K562 (cell line): ENCODE results near the gene PPM1N. TPM values are rescaled to one million over a fixed set of nuclear protein-coding genes. Genes with fewer than 3 reads are reported as not detected.

ENCODE experiments used
- ATAC-seq: fragments of 200-7000 bp; cut with Tn5 transposase; 3 replicates; pipeline ENCODE4 v1.9.1; 2020; ENCODE audit warnings: moderate library complexity
- BruUV-seq: library from RNA; stranded (reverse); fragments of 400-500 nt; replicated peaks from 2 replicates; lab custom pipeline; 2021; lab: Mats Ljungman, UMichigan
- CTCF ChIA-PET: fragments of 300-600 bp; formaldehyde crosslinking; extraction: SDS; loops from one replicate; lab custom pipeline; 2021; ENCODE audit warnings: low intra/inter-chr PET ratio; lab: Yijun Ruan, JAX
- POLR2A ChIA-PET: fragments of 300-600, 350-650 bp; sonication (Branson Sonifier 250); formaldehyde crosslinking; extraction: SDS; loops from one replicate; lab custom pipeline; 2021; ENCODE audit warnings: antibody characterized with exemption, inconsistent platforms; lab: Yijun Ruan, JAX
- DNase-seq, 4 experiments: peaks; one replicate each; pipeline versions ENCODE4 v3.0.0 to v3.0.0-alpha.2; 2011 to 2018; ENCODE audit warnings: low spot score in 3 of 4, mixed read lengths in 3 of 4; ENCODE audit errors: extremely low read depth in 1 of 4
- FAIRE-seq: peaks from 2 replicates; lab custom pipeline; 2011; peaks lifted over from hg19 to GRCh38; lab: Jason Lieb, UNC
- H2AFZ ChIP-seq: 2 replicates; pipeline ENCODE4 v1.6.0; 2011; ENCODE audit warnings: low read depth, low read length, control low read depth, inconsistent platforms
- H3K27ac ChIP-seq: fragments of 200-600 bp; 3 replicates; pipeline ENCODE4 v1.8.0; 2011; ENCODE audit warnings: low read depth, mild to moderate bottlenecking, control low read depth, inconsistent platforms, low read length, moderate library complexity, mixed read lengths; ENCODE audit errors: extremely low read depth
- H3K27me3 ChIP-seq, 2 experiments: fragments of 300-600 bp in 1 of 2; 2 replicates in 1 of 2; 3 replicates in 1 of 2; pipeline versions ENCODE4 v1.6.0 to v1.8.0; 2011; ENCODE audit warnings: inconsistent platforms in 2 of 2, low read length in 2 of 2, mild to moderate bottlenecking in 1 of 2, mixed read lengths in 1 of 2, moderate library complexity in 1 of 2; ENCODE audit not compliant: control insufficient read depth in 2 of 2, insufficient read depth in 2 of 2
- H3K36me3 ChIP-seq: fragments of 300-600 bp; 3 replicates; pipeline ENCODE4 v1.8.0; 2011; ENCODE audit warnings: mild to moderate bottlenecking, low read length, inconsistent platforms; ENCODE audit not compliant: control insufficient read depth, insufficient read depth
- H3K4me1 ChIP-seq, 2 experiments: fragments of 200-600 bp in 1 of 2; replicated peaks in 1 of 2; 2 replicates in 1 of 2; 3 replicates in 1 of 2; pipeline versions ENCODE4 v1.5.1 to v1.8.0; 2011; ENCODE audit warnings: inconsistent platforms in 2 of 2, low read length in 2 of 2, mild to moderate bottlenecking in 1 of 2, mixed read lengths in 1 of 2, moderate library complexity in 1 of 2; ENCODE audit not compliant: control insufficient read depth in 2 of 2, insufficient read depth in 2 of 2
- H3K4me2 ChIP-seq: 2 replicates; pipeline ENCODE4 v1.6.1; 2011; ENCODE audit warnings: low read length, control low read depth, inconsistent platforms, mixed read lengths; ENCODE audit not compliant: insufficient read depth
- H3K4me3 ChIP-seq: fragments of 200-600 bp; sonication (generic), shearing (Covaris generic); 2 replicates; pipeline ENCODE4 v1.5.1; 2016; ENCODE audit warnings: control low read depth, inconsistent platforms
- H3K79me2 ChIP-seq: fragments of 200-600 bp; 3 replicates; pipeline ENCODE4 v1.8.0; 2011; ENCODE audit warnings: low read length, inconsistent platforms; ENCODE audit not compliant: control insufficient read depth, insufficient read depth
- H3K9ac ChIP-seq, 2 experiments: 2 replicates each; pipeline versions ENCODE4 v1.6.0 to v1.6.1; 2011; ENCODE audit warnings: low read depth in 2 of 2, low read length in 2 of 2, control low read depth in 1 of 2, inconsistent platforms in 1 of 2, mild to moderate bottlenecking in 1 of 2, mixed read lengths in 1 of 2; ENCODE audit not compliant: insufficient read depth in 1 of 2
- H3K9me1 ChIP-seq: one replicate; pipeline ENCODE4 v1.6.0; 2011; ENCODE audit warnings: inconsistent platforms, mild to moderate bottlenecking, low read length, moderate library complexity; ENCODE audit not compliant: control insufficient read depth, insufficient read depth
- H3K9me3 ChIP-seq: replicated peaks from 2 replicates; pipeline ENCODE4 v1.5.1; 2011; ENCODE audit warnings: low read depth, low read length, inconsistent platforms; ENCODE audit not compliant: control insufficient read depth, insufficient read depth
- H4K20me1 ChIP-seq: replicated peaks from 2 replicates; pipeline ENCODE4 v1.6.1; 2011; ENCODE audit warnings: low read length, inconsistent platforms, mixed read lengths; ENCODE audit not compliant: control insufficient read depth, insufficient read depth
- HDAC1 ChIP-seq, 2 experiments: fragments of 450-650 bp; IDR thresholded peaks; 2 replicates each; pipeline ENCODE4 v1.6.1; 2016 to 2017; ENCODE audit warnings: inconsistent platforms in 1 of 2, mild to moderate bottlenecking in 1 of 2, moderate library complexity in 1 of 2
- RBBP5 ChIP-seq: fragments of 200-600 bp; sonication (generic); IDR thresholded peaks from 2 replicates; pipeline ENCODE4 v1.6.1; 2012; ENCODE audit warnings: borderline replicate concordance, mild to moderate bottlenecking, low read length, control low read depth, inconsistent platforms; ENCODE audit not compliant: insufficient read depth, poor library complexity, severe bottlenecking
- RBM25 ChIP-seq: fragments of 200-400 bp; formaldehyde crosslinking; IDR thresholded peaks from 2 replicates; pipeline ENCODE4 v1.6.1; 2018; ENCODE audit warnings: low read length, low read depth, moderate library complexity; ENCODE audit not compliant: severe bottlenecking
- SMARCC2 ChIP-seq: fragments of 450-650 bp; IDR thresholded peaks from 2 replicates; pipeline ENCODE4 v1.6.1; 2017; ENCODE audit warnings: antibody characterized with exemption, moderate library complexity, mild to moderate bottlenecking, low read depth
- TEAD4 ChIP-seq, 2 experiments: sonication (generic) in 1 of 2; formaldehyde crosslinking in 1 of 2; IDR thresholded peaks; 2 replicates each; pipeline versions ENCODE4 v1.6.1 to v1.8.0; 2012 to 2022; ENCODE audit warnings: borderline replicate concordance in 1 of 2, inconsistent platforms in 1 of 2, low read length in 1 of 2, mild to moderate bottlenecking in 1 of 2, missing genetic modification reagents in 1 of 2
- THRAP3 ChIP-seq: fragments of 450-650 bp; IDR thresholded peaks from 2 replicates; pipeline ENCODE4 v1.6.1; 2016; ENCODE audit warnings: mild to moderate bottlenecking, inconsistent platforms, borderline replicate concordance
- WGBS: fragments of 100-300 bp; shearing (Covaris generic); methylation state at CpG from one replicate; pipeline ENCODE4 v1.1.6; 2016; ENCODE audit warnings: low coverage, mixed read lengths; ENCODE audit not compliant: insufficient coverage; ENCODE audit errors: missing lambda C conversion rate; 5-methylcytosine and 5-hydroxymethylcytosine counted together
- in situ Hi-C: fragments of 300-500 bp; cut with MboI; formaldehyde crosslinking; loops from 4 replicates; pipeline ENCODE4 v1.15.0; 2018; ENCODE audit warnings: inconsistent platforms, mixed read lengths
- intact Hi-C: fragments of 100-400 bp; cut with micrococcal nuclease; formaldehyde crosslinking; loops from 2 replicates; pipeline ENCODE4 v1.14.2; 2022
- polyA plus RNA-seq, 8 experiments: library from polyadenylated mRNA; depleted of rRNA in 4 of 8; stranded (reverse) in 5 of 8; unstranded in 3 of 8; fragments of >200 nt; fragmentation: Nextera tagmentation in 2 of 8; fragmentation: Illumina TruSeq in 1 of 8; extraction: Ambion mirVana in 2 of 8; extraction: Trizol in 1 of 8; gene quantifications; 2 replicates each; pipeline versions ENCODE4 v1.2.1 to v1.2.3, GENCODE V29; 2011 to 2014; ENCODE audit warnings: inconsistent platforms in 1 of 8, missing spikeins in 1 of 8
- total RNA-seq, 7 experiments: library from RNA; depleted of rRNA in 6 of 7; stranded (reverse); fragments of >200 nt in 6 of 7; fragmentation: Illumina TruSeq in 2 of 7; extraction: Trizol in 2 of 7; gene quantifications; 2 replicates each; pipeline versions ENCODE4 v1.2.1 to v1.2.3, GENCODE V29; 2011 to 2021; ENCODE audit warnings: low replicate concordance in 1 of 7
- TF ChIP-seq, protein P1 (sequence below): IDR thresholded peaks from 3 replicates; pipeline ENCODE4 v1.6.1; 2011; ENCODE audit warnings: borderline replicate concordance, mild to moderate bottlenecking; ENCODE audit not compliant: insufficient read length, insufficient read depth
- TF ChIP-seq, protein P2 (sequence below): sonication (generic); formaldehyde crosslinking; IDR thresholded peaks from 2 replicates; pipeline ENCODE4 v1.5.0; 2020; ENCODE audit warnings: missing genetic modification reagents
- TF ChIP-seq, protein P3 (sequence below): fragments of 450-650 bp; formaldehyde crosslinking; IDR thresholded peaks from 2 replicates; pipeline ENCODE4 v1.4.0; 2022; ENCODE audit warnings: missing genetic modification characterization

PPM1N gene
- total and polyA plus RNA-seq, 9 of the 15 experiments (the other 6 are each of a cell fraction or from before 2014, with no cell fraction given) = 4.5 to 15.6 (median 8.7) TPM

DNA sequence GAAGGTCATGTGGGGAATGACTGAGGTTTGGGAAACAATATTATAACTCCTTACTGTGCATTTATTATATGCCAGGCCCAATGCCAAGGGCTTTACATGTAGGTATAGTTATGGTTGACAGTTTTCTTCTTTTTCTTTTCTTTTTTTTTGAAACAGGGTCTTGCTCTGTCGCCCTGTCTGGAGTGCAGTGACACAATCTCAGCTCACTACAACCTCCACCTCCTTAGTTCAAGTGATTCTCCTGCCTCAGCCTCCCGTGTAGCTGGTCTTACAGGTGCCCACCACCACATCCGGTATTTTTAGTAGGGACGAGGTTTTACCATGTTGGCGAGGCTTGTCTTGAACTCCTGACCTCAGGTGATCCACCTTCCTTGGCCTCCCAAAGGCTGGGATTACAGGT lies 15.2 kb upstream of the PPM1N start:
- DNase-seq (no peak), ATAC-seq (no peak), FAIRE-seq (no peak)
- H3K4me1 ChIP-seq = peaks cover 5% of the 10 kb centered on the region in 2 experiments; a peak in 3 of 5 replicates
- H3K9me3 ChIP-seq = no peaks in the 10 kb centered on the region
- H4K20me1 ChIP-seq = no peaks in the 10 kb centered on the region
- H3K9me1 ChIP-seq = no peaks in the 10 kb centered on the region
- no TSS peak for BruUV-seq
- H3K9ac ChIP-seq = no peak overlapping the region
- POLR2A ChIA-PET = no interaction called here
- in situ Hi-C loops = no loop called here
- WGBS = 55% methylated on average over 5 of the region's 5 CpGs
- intact Hi-C loops = no loop called here
- no peak overlapping the region for H3K4me3 ChIP-seq
- H3K27me3 ChIP-seq = no peaks in the 10 kb centered on the region
- H3K4me2 ChIP-seq = no peak overlapping the region
- H2AFZ ChIP-seq = no peak overlapping the region
- no peak overlapping the region for H3K27ac ChIP-seq
- no peaks in the 10 kb centered on the region for H3K36me3 ChIP-seq
- no peaks in the 10 kb centered on the region for H3K79me2 ChIP-seq
- CTCF ChIA-PET = no interaction called here
- TF ChIP-seq, protein P1, sequence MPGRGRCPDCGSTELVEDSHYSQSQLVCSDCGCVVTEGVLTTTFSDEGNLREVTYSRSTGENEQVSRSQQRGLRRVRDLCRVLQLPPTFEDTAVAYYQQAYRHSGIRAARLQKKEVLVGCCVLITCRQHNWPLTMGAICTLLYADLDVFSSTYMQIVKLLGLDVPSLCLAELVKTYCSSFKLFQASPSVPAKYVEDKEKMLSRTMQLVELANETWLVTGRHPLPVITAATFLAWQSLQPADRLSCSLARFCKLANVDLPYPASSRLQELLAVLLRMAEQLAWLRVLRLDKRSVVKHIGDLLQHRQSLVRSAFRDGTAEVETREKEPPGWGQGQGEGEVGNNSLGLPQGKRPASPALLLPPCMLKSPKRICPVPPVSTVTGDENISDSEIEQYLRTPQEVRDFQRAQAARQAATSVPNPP = no peak
- TF ChIP-seq HDAC1 (IDR thresholded peaks at IDR 0.05) = no peak
- TF ChIP-seq, protein P2, sequence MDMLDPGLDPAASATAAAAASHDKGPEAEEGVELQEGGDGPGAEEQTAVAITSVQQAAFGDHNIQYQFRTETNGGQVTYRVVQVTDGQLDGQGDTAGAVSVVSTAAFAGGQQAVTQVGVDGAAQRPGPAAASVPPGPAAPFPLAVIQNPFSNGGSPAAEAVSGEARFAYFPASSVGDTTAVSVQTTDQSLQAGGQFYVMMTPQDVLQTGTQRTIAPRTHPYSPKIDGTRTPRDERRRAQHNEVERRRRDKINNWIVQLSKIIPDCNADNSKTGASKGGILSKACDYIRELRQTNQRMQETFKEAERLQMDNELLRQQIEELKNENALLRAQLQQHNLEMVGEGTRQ (CRISPR knock-in tag) = no peak
- peak; percentile 3 for TF ChIP-seq RBM25
- no peak for TF ChIP-seq THRAP3
- no peak for TF ChIP-seq TEAD4 (IDR thresholded peaks at IDR 0.05; ENCODE audit: low read length)
- no peak for TF ChIP-seq TEAD4 (CRISPR knock-in tag; IDR thresholded peaks at IDR 0.05; ENCODE audit: borderline replicate concordance)
- no peak for TF ChIP-seq SMARCC2
- no peak for TF ChIP-seq RBBP5
- TF ChIP-seq, protein P3, sequence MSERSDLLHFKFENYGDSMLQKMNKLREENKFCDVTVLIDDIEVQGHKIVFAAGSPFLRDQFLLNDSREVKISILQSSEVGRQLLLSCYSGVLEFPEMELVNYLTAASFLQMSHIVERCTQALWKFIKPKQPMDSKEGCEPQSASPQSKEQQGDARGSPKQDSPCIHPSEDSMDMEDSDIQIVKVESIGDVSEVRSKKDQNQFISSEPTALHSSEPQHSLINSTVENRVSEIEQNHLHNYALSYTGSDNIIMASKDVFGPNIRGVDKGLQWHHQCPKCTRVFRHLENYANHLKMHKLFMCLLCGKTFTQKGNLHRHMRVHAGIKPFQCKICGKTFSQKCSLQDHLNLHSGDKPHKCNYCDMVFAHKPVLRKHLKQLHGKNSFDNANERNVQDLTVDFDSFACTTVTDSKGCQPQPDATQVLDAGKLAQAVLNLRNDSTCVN (CRISPR knock-in tag) = no peak
